Esophagus muscularis mucosa (tissue), 4 donors: Measurements from ENCODE around the gene THSD4.

Experiments used
- EP300 ChIP-seq: sonication (generic); formaldehyde crosslinking; IDR thresholded peaks from one replicate; pipeline ENCODE4 v1.6.1; 2017; ENCODE audit warnings: antibody characterized with exemption
- POLR2AphosphoS5 ChIP-seq, 2 donors: sonication (generic); formaldehyde crosslinking; IDR thresholded peaks; one replicate each; pipeline ENCODE4 v1.6.1; 2017; ENCODE audit warnings: antibody characterized with exemption in 2 of 2
- TF ChIP-seq, protein P1 (sequence below), 3 experiments: fragments of 200-600 bp in 2 of 3; fragments of 450-650 bp in 1 of 3; sonication (generic) in 2 of 3; IDR thresholded peaks; one replicate each; pipeline ENCODE4 v1.5.1; 2017 to 2019; ENCODE audit warnings: antibody characterized with exemption in 3 of 3, mild to moderate bottlenecking in 2 of 3, moderate library complexity in 1 of 3

- TF ChIP-seq, protein P1, sequence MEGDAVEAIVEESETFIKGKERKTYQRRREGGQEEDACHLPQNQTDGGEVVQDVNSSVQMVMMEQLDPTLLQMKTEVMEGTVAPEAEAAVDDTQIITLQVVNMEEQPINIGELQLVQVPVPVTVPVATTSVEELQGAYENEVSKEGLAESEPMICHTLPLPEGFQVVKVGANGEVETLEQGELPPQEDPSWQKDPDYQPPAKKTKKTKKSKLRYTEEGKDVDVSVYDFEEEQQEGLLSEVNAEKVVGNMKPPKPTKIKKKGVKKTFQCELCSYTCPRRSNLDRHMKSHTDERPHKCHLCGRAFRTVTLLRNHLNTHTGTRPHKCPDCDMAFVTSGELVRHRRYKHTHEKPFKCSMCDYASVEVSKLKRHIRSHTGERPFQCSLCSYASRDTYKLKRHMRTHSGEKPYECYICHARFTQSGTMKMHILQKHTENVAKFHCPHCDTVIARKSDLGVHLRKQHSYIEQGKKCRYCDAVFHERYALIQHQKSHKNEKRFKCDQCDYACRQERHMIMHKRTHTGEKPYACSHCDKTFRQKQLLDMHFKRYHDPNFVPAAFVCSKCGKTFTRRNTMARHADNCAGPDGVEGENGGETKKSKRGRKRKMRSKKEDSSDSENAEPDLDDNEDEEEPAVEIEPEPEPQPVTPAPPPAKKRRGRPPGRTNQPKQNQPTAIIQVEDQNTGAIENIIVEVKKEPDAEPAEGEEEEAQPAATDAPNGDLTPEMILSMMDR (IDR thresholded peaks at IDR 0.05), result no peak
- TF ChIP-seq POLR2AphosphoS5 (IDR thresholded peaks at IDR 0.05) (no peak), EP300 (no peak)
Measured at GRCh38 chr15:71502077-71502432, 386.8 kb downstream of the THSD4 start.
